ENCODE results near the gene MDFIC.
A peak's percentile ranks its signal among the peaks of the same experiment; 100 is the strongest.

Gene MDFIC

GRCh38 chr7:114953724-114954123 is 31.8 kb downstream of the MDFIC start:
- DNase-seq (ENCODE audit: low spot score): no peak

GRCh38 chr7:114956702-114957101 is 34.8 kb downstream of the MDFIC start:
- no peak for DNase-seq (ENCODE audit: low spot score)

- DNase-seq (ENCODE audit: low spot score): no peak
These were observed 35.5 kb downstream of the MDFIC start for GRCh38 chr7:114957444-114957843.

GRCh38 chr7:114959931-114960330 is 38.0 kb downstream of the MDFIC start:
- no peak for DNase-seq (ENCODE audit: low spot score)

- no peak for DNase-seq (ENCODE audit: low spot score)
These were observed 40.5 kb downstream of the MDFIC start for GRCh38 chr7:114962441-114962840.

- DNase-seq (ENCODE audit: low spot score): no peak
These were observed 44.3 kb downstream of the MDFIC start for GRCh38 chr7:114966156-114966555.

- DNase-seq (ENCODE audit: low spot score): no peak
These were observed 47.2 kb downstream of the MDFIC start for GRCh38 chr7:114969096-114969495.

GRCh38 chr7:114970308-114970707 is 48.4 kb downstream of the MDFIC start:
- no peak for DNase-seq (ENCODE audit: low spot score)

GRCh38 chr7:114970732-114971131 is 48.8 kb downstream of the MDFIC start:
- no peak for DNase-seq (ENCODE audit: low spot score)

- no peak for DNase-seq (ENCODE audit: low spot score)
These were observed 50.7 kb downstream of the MDFIC start for GRCh38 chr7:114972567-114972966.

GRCh38 chr7:114973147-114973546 is 51.3 kb downstream of the MDFIC start:
- peak; percentile 17 for DNase-seq (ENCODE audit: low spot score)

- no peak for DNase-seq (ENCODE audit: low spot score)
These were observed 53.5 kb downstream of the MDFIC start for GRCh38 chr7:114975401-114975800.

- DNase-seq (ENCODE audit: low spot score): no peak
These were observed 54.8 kb downstream of the MDFIC start for GRCh38 chr7:114976666-114977065.

- DNase-seq (ENCODE audit: low spot score): no peak
These were observed 55.4 kb downstream of the MDFIC start for GRCh38 chr7:114977277-114977676.

GRCh38 chr7:114979388-114979787 is 57.5 kb downstream of the MDFIC start:
- DNase-seq (ENCODE audit: low spot score): no peak

GRCh38 chr7:114979803-114980507 is 58.1 kb downstream of the MDFIC start:
- DNase-seq (ENCODE audit: low spot score): no peak

GRCh38 chr7:114981323-114981722 is 59.4 kb downstream of the MDFIC start:
- no peak for DNase-seq (ENCODE audit: low spot score)

- DNase-seq (ENCODE audit: low spot score): no peak
These were observed 63.3 kb downstream of the MDFIC start for GRCh38 chr7:114985116-114985715.

- no peak for DNase-seq (ENCODE audit: low spot score)
These were observed 64.6 kb downstream of the MDFIC start for GRCh38 chr7:114986190-114987180.

GRCh38 chr7:114988026-114988425 is 66.1 kb downstream of the MDFIC start:
- no peak for DNase-seq (ENCODE audit: low spot score)

- peak; percentile 52 for DNase-seq (ENCODE audit: low spot score)
These were observed 67.0 kb downstream of the MDFIC start for GRCh38 chr7:114988755-114989375.

- no peak for DNase-seq (ENCODE audit: low spot score)
These were observed 67.6 kb downstream of the MDFIC start for GRCh38 chr7:114989531-114989930.

All from GM03348 (cell line).